WTC11 (cell line): ENCODE measurements around the gene ARCN1.

Experiments
- ATF3 ChIP-seq: sonication (generic); formaldehyde crosslinking; conservative IDR thresholded peaks from 2 replicates; pipeline ENCODE4 v1.8.1; 2022; ENCODE audit warnings: mild to moderate bottlenecking, missing genetic modification reagents
- CBFB ChIP-seq: sonication (generic); formaldehyde crosslinking; IDR thresholded peaks from 2 replicates; pipeline ENCODE4 v1.8.1; 2022; ENCODE audit warnings: mild to moderate bottlenecking, low read depth, missing genetic modification reagents
- CREM ChIP-seq: sonication (generic); formaldehyde crosslinking; IDR thresholded peaks from 2 replicates; pipeline ENCODE4 v1.8.1; 2022; ENCODE audit warnings: mild to moderate bottlenecking, missing genetic modification reagents, moderate library complexity
- CTCF ChIP-seq: fragments of 200-600 bp; IDR thresholded peaks from 2 replicates; pipeline ENCODE4 v1.8.0; 2022; ENCODE audit warnings: antibody characterized with exemption
- E2F1 ChIP-seq: sonication (generic); formaldehyde crosslinking; IDR thresholded peaks from 2 replicates; pipeline ENCODE4 v1.8.0; 2022; ENCODE audit warnings: mild to moderate bottlenecking, missing genetic modification reagents
- ELF4 ChIP-seq: sonication (generic); formaldehyde crosslinking; IDR thresholded peaks from 2 replicates; pipeline ENCODE4 v1.8.1; 2022; ENCODE audit warnings: low read depth, mild to moderate bottlenecking, moderate library complexity, missing genetic modification reagents
- ESRRA ChIP-seq: sonication (generic); formaldehyde crosslinking; IDR thresholded peaks from 2 replicates; pipeline ENCODE4 v1.8.1; 2022; ENCODE audit warnings: mild to moderate bottlenecking, missing genetic modification reagents, borderline replicate concordance
- ETV6 ChIP-seq: sonication (generic); formaldehyde crosslinking; IDR thresholded peaks from 2 replicates; pipeline ENCODE4 v1.8.1; 2022; ENCODE audit warnings: mild to moderate bottlenecking, missing genetic modification reagents
- GABPB1 ChIP-seq: sonication (generic); formaldehyde crosslinking; IDR thresholded peaks from 2 replicates; pipeline ENCODE4 v1.8.1; 2023; ENCODE audit warnings: mild to moderate bottlenecking, missing genetic modification reagents
- IRF1 ChIP-seq: sonication (generic); formaldehyde crosslinking; IDR thresholded peaks from 2 replicates; pipeline ENCODE4 v1.8.0; 2023; ENCODE audit warnings: missing genetic modification reagents
- PREB ChIP-seq: sonication (generic); formaldehyde crosslinking; IDR thresholded peaks from 2 replicates; pipeline ENCODE4 v1.8.1; 2022; ENCODE audit warnings: mild to moderate bottlenecking, missing genetic modification reagents, moderate library complexity, borderline replicate concordance
- TCF7 ChIP-seq: sonication (generic); formaldehyde crosslinking; IDR thresholded peaks from 2 replicates; pipeline ENCODE4 v1.8.0; 2022; ENCODE audit warnings: mild to moderate bottlenecking, low read depth, missing genetic modification reagents, moderate library complexity
- TEAD4 ChIP-seq: sonication (generic); formaldehyde crosslinking; IDR thresholded peaks from 2 replicates; pipeline ENCODE4 v1.8.0; 2022; ENCODE audit warnings: mild to moderate bottlenecking, missing genetic modification reagents
- ZNF121 ChIP-seq: sonication (generic); formaldehyde crosslinking; IDR thresholded peaks from 2 replicates; pipeline ENCODE4 v1.8.0; 2023; ENCODE audit warnings: missing genetic modification reagents

GRCh38 chr11:118646393-118646792 is 74.2 kb downstream of the ARCN1 start:
- TF ChIP-seq ATF3 (CRISPR knock-in tag) (no peak), ZNF121 (no peak), CTCF (no peak), CBFB (CRISPR knock-in tag) (no peak), E2F1 (CRISPR knock-in tag) (no peak), ETV6 (CRISPR knock-in tag) (no peak), TEAD4 (CRISPR knock-in tag) (no peak), TCF7 (CRISPR knock-in tag) (no peak), PREB (CRISPR knock-in tag) (no peak), IRF1 (CRISPR knock-in tag) (no peak), ELF4 (CRISPR knock-in tag) (no peak), GABPB1 (CRISPR knock-in tag) (no peak), CREM (CRISPR knock-in tag) (no peak), ESRRA (CRISPR knock-in tag) (no peak)
